GM12878 (cell line): ENCODE measurements around the gene MBOAT1.

Experiments
- ATF2 ChIP-seq: IDR thresholded peaks from 2 replicates; pipeline ENCODE4 v1.6.1; 2012; ENCODE audit warnings: low read length, inconsistent platforms
- CTCF ChIP-seq, 3 experiments: IDR thresholded peaks in 2 of 3; conservative IDR thresholded peaks in 1 of 3; 2 replicates each; pipeline ENCODE4 v1.5.1; 2011; ENCODE audit warnings: low read depth in 3 of 3, low read length in 3 of 3, mild to moderate bottlenecking in 3 of 3, control low read depth in 2 of 3, moderate library complexity in 2 of 3, inconsistent platforms in 1 of 3, mixed read lengths in 1 of 3; ENCODE audit not compliant: control insufficient read depth in 2 of 3, insufficient read depth in 1 of 3; ENCODE audit errors: extremely low read depth in 1 of 3
- EZH2 ChIP-seq: IDR thresholded peaks from 2 replicates; pipeline ENCODE4 v1.6.1; 2012; ENCODE audit warnings: low read depth, mild to moderate bottlenecking, control low read depth, inconsistent platforms, low read length, borderline replicate concordance; ENCODE audit not compliant: control insufficient read depth
- JUND ChIP-seq: IDR thresholded peaks from 2 replicates; pipeline ENCODE4 v1.6.1; 2012; ENCODE audit warnings: low read depth, mild to moderate bottlenecking, low read length, improper control_type of control experiment, moderate library complexity
- MAX ChIP-seq: IDR thresholded peaks from 2 replicates; pipeline ENCODE4 v1.6.1; 2012; ENCODE audit warnings: low read depth, low read length, improper control_type of control experiment
- MYC ChIP-seq: IDR thresholded peaks from 2 replicates; pipeline ENCODE4 v1.6.1; 2011; ENCODE audit warnings: mild to moderate bottlenecking, low read length, moderate library complexity, inconsistent platforms; ENCODE audit not compliant: insufficient read depth, insufficient replicate concordance, insufficient read length, severe bottlenecking
- RCOR1 ChIP-seq: conservative IDR thresholded peaks from 2 replicates; pipeline ENCODE4 v1.6.1; 2012; ENCODE audit warnings: low read depth, low read length, improper control_type of control experiment
- RFX5 ChIP-seq: IDR thresholded peaks from 2 replicates; pipeline ENCODE4 v1.6.1; 2011; ENCODE audit warnings: low read depth, low read length, improper control_type of control experiment
- SUPT20H ChIP-seq: IDR thresholded peaks from 2 replicates; pipeline ENCODE4 v1.6.1; 2011; ENCODE audit warnings: low read depth, mild to moderate bottlenecking, low read length, moderate library complexity, borderline replicate concordance; ENCODE audit not compliant: control insufficient read depth
- USF1 ChIP-seq: IDR thresholded peaks from 2 replicates; pipeline ENCODE4 v1.6.1; 2011; ENCODE audit warnings: borderline replicate concordance, low read depth, mild to moderate bottlenecking, moderate library complexity, mixed read lengths, low read length; ENCODE audit not compliant: insufficient read depth; ENCODE audit errors: extremely low read length
- ZNF207 ChIP-seq: fragments of 450-650 bp; IDR thresholded peaks from 2 replicates; pipeline ENCODE4 v1.6.1; 2014; ENCODE audit warnings: antibody characterized with exemption, mild to moderate bottlenecking, borderline replicate concordance

- TF ChIP-seq EZH2 (no peak), ZNF207 (no peak), ATF2 (no peak), MYC (no peak), MAX (no peak), USF1 (no peak), JUND (no peak), CTCF (IDR thresholded peaks at IDR 0.05 in 2 of 3, conservative IDR thresholded peaks at IDR 0.05 in 1 of 3; ENCODE audit: control insufficient read depth in 2 of 3, extremely low read depth in 1 of 3, insufficient read depth in 1 of 3, low read depth in 3 of 3, low read length in 3 of 3) (no peak), RCOR1 (no peak), SUPT20H (no peak), RFX5 (no peak)
Observed at GRCh38 chr6:20166210-20166609, 46.1 kb downstream of the MBOAT1 start.
